ENCODE results near the gene ALOX12B. TPM values are rescaled to one million over a fixed set of nuclear protein-coding genes. Genes with fewer than 3 reads are reported as not detected.

Gene ALOX12B
- total and polyA plus RNA-seq, 2 of the 13 experiments (the other 11 are each of a cell fraction or from before 2014, with no cell fraction given): 0.13 TPM; not detected in 1

DNA sequence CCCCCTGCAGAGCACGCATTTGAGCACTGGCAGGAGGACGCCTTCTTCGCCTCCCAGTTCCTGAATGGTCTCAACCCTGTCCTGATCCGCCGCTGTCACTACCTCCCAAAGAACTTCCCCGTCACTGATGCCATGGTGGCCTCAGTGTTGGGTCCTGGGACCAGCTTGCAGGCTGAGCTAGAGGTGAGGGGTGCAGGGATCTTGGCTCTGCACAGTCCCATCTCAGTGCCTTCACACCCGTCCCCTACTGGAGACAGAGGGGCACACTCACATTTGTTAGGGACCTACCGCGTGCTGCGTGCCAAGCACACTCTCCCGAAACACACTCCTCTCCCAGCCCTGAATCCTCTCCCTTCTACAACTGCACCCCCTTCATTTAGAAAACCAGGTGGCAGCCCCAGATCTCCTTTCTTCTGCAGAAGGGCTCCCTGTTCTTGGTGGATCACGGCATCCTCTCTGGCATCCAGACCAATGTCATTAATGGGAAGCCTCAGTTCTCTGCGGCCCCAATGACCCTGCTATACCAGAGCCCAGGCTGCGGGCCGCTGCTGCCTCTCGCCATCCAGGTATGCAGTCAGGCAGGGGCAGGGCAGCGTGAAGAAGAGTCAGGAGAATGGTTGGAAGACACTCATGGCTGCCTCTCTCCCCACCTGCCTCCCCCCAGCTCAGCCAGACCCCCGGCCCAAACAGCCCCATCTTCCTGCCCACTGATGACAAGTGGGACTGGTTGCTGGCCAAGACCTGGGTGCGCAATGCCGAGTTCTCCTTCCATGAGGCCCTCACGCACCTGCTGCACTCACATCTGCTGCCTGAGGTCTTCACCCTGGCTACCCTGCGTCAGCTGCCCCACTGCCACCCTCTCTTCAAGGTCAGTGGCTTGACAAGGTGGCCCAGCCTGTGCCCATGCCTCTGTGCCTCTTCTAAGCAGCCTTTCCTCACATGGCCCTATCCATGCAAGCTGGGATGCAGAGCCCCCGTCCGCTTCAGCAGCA lies 42.4 kb downstream of the ALOX12B start (continued):
- no peak for TF ChIP-seq ZNF672 (CRISPR knock-in tag; IDR thresholded peaks at IDR 0.05)
- TF ChIP-seq, protein P1, sequence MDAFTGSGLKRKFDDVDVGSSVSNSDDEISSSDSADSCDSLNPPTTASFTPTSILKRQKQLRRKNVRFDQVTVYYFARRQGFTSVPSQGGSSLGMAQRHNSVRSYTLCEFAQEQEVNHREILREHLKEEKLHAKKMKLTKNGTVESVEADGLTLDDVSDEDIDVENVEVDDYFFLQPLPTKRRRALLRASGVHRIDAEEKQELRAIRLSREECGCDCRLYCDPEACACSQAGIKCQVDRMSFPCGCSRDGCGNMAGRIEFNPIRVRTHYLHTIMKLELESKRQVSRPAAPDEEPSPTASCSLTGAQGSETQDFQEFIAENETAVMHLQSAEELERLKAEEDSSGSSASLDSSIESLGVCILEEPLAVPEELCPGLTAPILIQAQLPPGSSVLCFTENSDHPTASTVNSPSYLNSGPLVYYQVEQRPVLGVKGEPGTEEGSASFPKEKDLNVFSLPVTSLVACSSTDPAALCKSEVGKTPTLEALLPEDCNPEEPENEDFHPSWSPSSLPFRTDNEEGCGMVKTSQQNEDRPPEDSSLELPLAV (CRISPR knock-in tag; conservative IDR thresholded peaks at IDR 0.05; ENCODE audit: low read depth): no peak

DNA sequence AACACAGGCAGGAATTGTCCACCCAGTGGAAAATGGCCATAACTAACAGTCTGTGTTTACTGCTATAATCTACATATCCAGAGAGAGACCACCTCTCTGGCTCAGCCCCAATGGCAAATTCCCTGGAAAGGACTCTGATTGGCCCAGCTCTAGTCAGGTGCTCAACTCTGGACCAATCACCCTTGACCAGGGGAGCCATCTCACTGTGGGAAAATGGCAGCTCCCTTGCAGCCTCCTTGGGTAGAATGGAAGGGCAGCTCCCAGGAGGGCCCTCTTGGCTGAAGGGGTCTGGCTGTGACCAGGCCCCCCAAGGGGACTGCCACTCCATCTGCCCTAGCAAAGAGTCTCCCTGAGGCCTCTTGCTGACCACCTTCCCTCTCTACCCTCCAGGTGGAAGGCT lies 45.5 kb downstream of the ALOX12B start:
- TF ChIP-seq NFYB (CRISPR knock-in tag; IDR thresholded peaks at IDR 0.05) (peak; percentile 42; the same call in 1 of the 2 replicates), SIX1 (CRISPR knock-in tag; IDR thresholded peaks at IDR 0.05; ENCODE audit: borderline replicate concordance) (no peak), MED1 (CRISPR knock-in tag; IDR thresholded peaks at IDR 0.05) (no peak), NFIB (CRISPR knock-in tag; IDR thresholded peaks at IDR 0.05; ENCODE audit: borderline replicate concordance) (no peak), NCOA2 (CRISPR knock-in tag; IDR thresholded peaks at IDR 0.05) (no peak)
- H3K27me3 ChIP-seq (ENCODE audit: control insufficient read depth in 1 of 2, insufficient read depth in 2 of 2, low read length in 2 of 2): peaks cover 6 to 59% of the 10 kb centered on the region in 2 experiments; a peak in 3 of 5 replicates
- no peak for DNase-seq (ENCODE audit: low spot score)
- FAIRE-seq: no peak
- no peaks in the 10 kb centered on the region for H3K36me3 ChIP-seq (replicated peaks in 1 of 2; ENCODE audit: control insufficient read depth in 1 of 2, insufficient read depth in 2 of 2, low read length in 2 of 2)
- ChIA-PET CTCF (ENCODE audit: low intra/inter-chr PET ratio, low total read pairs) (interaction anchor here (0.7 to 1.8 kb wide), 4 partner anchors 25 to 179 kb away, joined by 3 to 16 read pairs (median 3); no protein-coding TSS in a partner anchor), POLR2A (interaction anchor here (1.1 kb wide), 1 partner anchor 14 kb away, joined by 4 read pairs; no protein-coding TSS in a partner anchor)
- no peaks in the 10 kb centered on the region for H3K9me3 ChIP-seq (ENCODE audit: low read length)
- H3K4me1 ChIP-seq (ENCODE audit: insufficient read depth, low read length): peaks cover 16% of the 10 kb centered on the region; the same call in 1 of the 2 replicates
- intact Hi-C loops (cut with micrococcal nuclease; ENCODE audit: unreplicated experiment): loop anchor here (5.0 kb wide), 2 partner anchors 130 to 200 kb away; no protein-coding TSS in a partner anchor
- no TSS peak for BruUV-seq (replicated peaks)
- no peak overlapping the region for H3K9ac ChIP-seq (ENCODE audit: insufficient read depth, low read depth, low read length)
- in situ Hi-C loops (cut with HindIII; ENCODE audit: extremely low pct_ligation_motif_present, low pct_unique_long_range_greater_than_20kb): loop anchor here (5.0 kb wide), 1 partner anchor 130 kb away; no protein-coding TSS in a partner anchor
- H3K79me2 ChIP-seq (ENCODE audit: insufficient read depth, low read length): no peaks in the 10 kb centered on the region
- no peak overlapping the region for H3K27ac ChIP-seq (ENCODE audit: extremely low read length, insufficient read depth, low read length)
- H2AFZ ChIP-seq (ENCODE audit: low read length): no peak overlapping the region
- no peak overlapping the region for H3K4me2 ChIP-seq (ENCODE audit: low read depth, low read length)
- no peak for ATAC-seq
- no peaks in the 10 kb centered on the region; the same call in 1 of the 2 replicates for H4K20me1 ChIP-seq (ENCODE audit: insufficient read depth, low read length)
- no peak overlapping the region for H3K4me3 ChIP-seq (replicated peaks in 1 of 3; ENCODE audit: insufficient read depth in 1 of 3, low read depth in 2 of 3, low read length in 3 of 3)

Measured in HepG2 (cell line).